ENCODE results near the gene GPR146.

- TF ChIP-seq KLF10 (CRISPR knock-in tag; IDR thresholded peaks at IDR 0.05) (no peak), REST (IDR thresholded peaks at IDR 0.05; ENCODE audit: borderline replicate concordance) (no peak), REST (CRISPR knock-in tag; IDR thresholded peaks at IDR 0.05; ENCODE audit: low read depth) (no peak), CHD1 (IDR thresholded peaks at IDR 0.05; ENCODE audit: low read length) (no peak), JUND (IDR thresholded peaks at IDR 0.05; ENCODE audit: borderline replicate concordance, low read depth, low read length) (no peak), JUND (tag; IDR thresholded peaks at IDR 0.05; ENCODE audit: borderline replicate concordance, low read depth, low read length) (no peak), CEBPG (CRISPR knock-in tag; IDR thresholded peaks at IDR 0.05) (no peak), CEBPG (tag; conservative IDR thresholded peaks at IDR 0.05 in 1 of 2, IDR thresholded peaks at IDR 0.05 in 1 of 2) (no peak), PKNOX1 (IDR thresholded peaks at IDR 0.05) (no peak)
Observed at GRCh38 chr7:1068013-1068412, 23.7 kb downstream of the GPR146 start.
